Endothelial cell of umbilical vein (primary cell): ENCODE data around the gene SOX5. TPM values are rescaled to one million over a fixed set of nuclear protein-coding genes. Genes with fewer than 3 reads are reported as not detected.

Experiments used
- BruUV-seq: library from RNA; stranded (reverse); fragments of 400-500 nt; replicated peaks from 2 replicates; lab custom pipeline; 2021; lab: Mats Ljungman, UMichigan
- CTCF ChIA-PET: fragments of 300-600, 350-600 bp; sonication (Branson Sonifier 250); formaldehyde crosslinking; loops from one replicate; lab custom pipeline; 2021; ENCODE audit warnings: antibody characterized with exemption, inconsistent platforms; lab: Charles Lee
- POLR2A ChIA-PET: fragments of 300-600, 350-600 bp; sonication (Branson Sonifier 250); formaldehyde crosslinking; loops from one replicate; lab custom pipeline; 2021; ENCODE audit warnings: antibody characterized with exemption, inconsistent platforms; lab: Charles Lee
- DNase-seq: peaks from one replicate; pipeline ENCODE4 v3.0.0-alpha.2; 2011; ENCODE audit warnings: low read depth, low spot score
- FAIRE-seq: peaks from 2 replicates; lab custom pipeline; 2011; peaks lifted over from hg19 to GRCh38; lab: Jason Lieb, UNC
- H2AFZ ChIP-seq: 2 replicates; pipeline ENCODE4 v1.6.0; 2012; ENCODE audit warnings: low read depth, low read length, control low read depth, inconsistent platforms
- H3K27ac ChIP-seq: 2 replicates; pipeline ENCODE4 v1.5.1; 2011; ENCODE audit warnings: low read depth, mild to moderate bottlenecking, control low read depth, low read length, moderate library complexity; ENCODE audit not compliant: insufficient read depth
- H3K27me3 ChIP-seq, 2 experiments: 2 replicates each; pipeline versions ENCODE4 v1.6.0 to v1.6.1; 2011; ENCODE audit warnings: low read length in 2 of 2, mixed read lengths in 1 of 2; ENCODE audit not compliant: control insufficient read depth in 2 of 2, insufficient read depth in 2 of 2
- H3K36me3 ChIP-seq, 2 experiments: 2 replicates in 1 of 2; 3 replicates in 1 of 2; pipeline ENCODE4 v1.5.1; 2011; ENCODE audit warnings: low read length in 2 of 2, mild to moderate bottlenecking in 1 of 2, moderate library complexity in 1 of 2; ENCODE audit not compliant: control insufficient read depth in 2 of 2, insufficient read depth in 2 of 2; ENCODE audit errors: extremely low read depth in 1 of 2
- H3K4me1 ChIP-seq: 3 replicates; pipeline ENCODE4 v1.5.1; 2011; ENCODE audit warnings: mild to moderate bottlenecking, low read length; ENCODE audit not compliant: control insufficient read depth, insufficient read depth; ENCODE audit errors: extremely low read depth
- H3K4me2 ChIP-seq: 2 replicates; pipeline ENCODE4 v1.6.1; 2011; ENCODE audit warnings: low read length, control low read depth, mixed read lengths; ENCODE audit not compliant: insufficient read depth
- H3K4me3 ChIP-seq, 3 experiments: fragments of 200-600 bp in 1 of 3; sonication (generic), shearing (Covaris generic) in 1 of 3; replicated peaks in 1 of 3; 2 replicates each; pipeline ENCODE4 v1.5.1; 2011 to 2016; ENCODE audit warnings: control low read depth in 3 of 3, low read length in 3 of 3, mild to moderate bottlenecking in 2 of 3, inconsistent platforms in 1 of 3, low read depth in 1 of 3, moderate library complexity in 1 of 3; ENCODE audit not compliant: insufficient read depth in 1 of 3
- H3K79me2 ChIP-seq: 2 replicates; pipeline ENCODE4 v1.6.0; 2012; ENCODE audit warnings: low read length, inconsistent platforms; ENCODE audit not compliant: control insufficient read depth, insufficient read depth
- H3K9ac ChIP-seq: replicated peaks from 2 replicates; pipeline ENCODE3; 2011; ENCODE audit warnings: low read length, control low read depth; ENCODE audit not compliant: insufficient read depth; ENCODE audit errors: extremely low read depth
- H3K9me1 ChIP-seq: replicated peaks from 3 replicates; pipeline ENCODE4 v1.6.0; 2011; ENCODE audit warnings: mild to moderate bottlenecking, low read length; ENCODE audit not compliant: control insufficient read depth, insufficient read depth; ENCODE audit errors: extremely low read depth
- H3K9me3 ChIP-seq: replicated peaks from 2 replicates; pipeline ENCODE4 v1.5.1; 2012; ENCODE audit warnings: low read length, inconsistent platforms; ENCODE audit not compliant: control insufficient read depth, insufficient read depth
- H4K20me1 ChIP-seq: replicated peaks from 2 replicates; pipeline ENCODE3; 2011; ENCODE audit warnings: mild to moderate bottlenecking, low read length; ENCODE audit not compliant: control insufficient read depth, insufficient read depth; ENCODE audit errors: extremely low read depth
- CTCF ChIP-seq, 2 donors: IDR thresholded peaks; 1 replicate in 1 of 2; 2 replicates in 1 of 2; pipeline ENCODE4 v1.5.1; 2011; ENCODE audit warnings: low read length in 2 of 2, mild to moderate bottlenecking in 2 of 2, moderate library complexity in 2 of 2, control low read depth in 1 of 2, inconsistent platforms in 1 of 2, low read depth in 1 of 2; ENCODE audit not compliant: insufficient read depth in 1 of 2; ENCODE audit errors: extremely low read depth in 1 of 2
- EZH2 ChIP-seq: IDR thresholded peaks from 2 replicates; pipeline ENCODE4 v1.6.1; 2012; ENCODE audit warnings: borderline replicate concordance, low read depth, mild to moderate bottlenecking, moderate library complexity, low read length, inconsistent platforms; ENCODE audit not compliant: severe bottlenecking
- FOS ChIP-seq: IDR thresholded peaks from 2 replicates; pipeline ENCODE4 v1.6.1; 2011; ENCODE audit warnings: mild to moderate bottlenecking, low read length, moderate library complexity, borderline replicate concordance; ENCODE audit not compliant: insufficient read depth
- GATA2 ChIP-seq: IDR thresholded peaks from 2 replicates; pipeline ENCODE4 v1.7.0; 2011; ENCODE audit warnings: low read depth, mild to moderate bottlenecking, moderate library complexity, mixed read lengths, low read length; ENCODE audit not compliant: insufficient read length, insufficient read depth
- JUN ChIP-seq: IDR thresholded peaks from 2 replicates; pipeline ENCODE4 v1.6.1; 2011; ENCODE audit warnings: borderline replicate concordance, low read depth; ENCODE audit not compliant: insufficient read length, insufficient read depth
- MAX ChIP-seq: IDR thresholded peaks from 2 replicates; pipeline ENCODE4 v1.6.1; 2011; ENCODE audit not compliant: insufficient read depth, insufficient read length
- MYC ChIP-seq: IDR thresholded peaks from one replicate; pipeline ENCODE4 v1.6.1; 2011; ENCODE audit warnings: mild to moderate bottlenecking, low read depth, low read length
- POLR2A ChIP-seq: IDR thresholded peaks from 2 replicates; pipeline ENCODE4 v1.6.1; 2012; ENCODE audit warnings: low read depth, mild to moderate bottlenecking, control low read depth, low read length
- POLR2AphosphoS5 ChIP-seq: IDR thresholded peaks from 2 replicates; pipeline ENCODE4 v1.6.1; 2012; ENCODE audit warnings: low read depth, mild to moderate bottlenecking, control low read depth, low read length, moderate library complexity; ENCODE audit not compliant: insufficient read depth
- dilution Hi-C: fragments of 300-500 bp; cut with MboI; formaldehyde crosslinking; loops from one replicate; pipeline ENCODE4 v1.15.0; 2019; ENCODE audit warnings: low sequenced_read_pairs; ENCODE audit not compliant: extremely low pct_ligation_motif_present
- intact Hi-C: fragments of 100-400 bp; cut with micrococcal nuclease; formaldehyde crosslinking; loops from one replicate; pipeline ENCODE4 v1.10.0; 2022
- polyA plus RNA-seq, 4 experiments: library from polyadenylated mRNA; depleted of rRNA in 3 of 4; stranded (reverse) in 3 of 4; unstranded in 1 of 4; fragments of >200 nt; gene quantifications; 2 replicates each; pipeline versions ENCODE4 v1.2.1 to v1.2.3, GENCODE V29; 2011 to 2012; ENCODE audit warnings: missing spikeins in 1 of 4
- total RNA-seq: library from RNA; stranded (reverse); gene quantifications from 2 replicates; pipeline ENCODE4 v1.2.3, GENCODE V29; 2021

SOX5 gene
- total and polyA plus RNA-seq, 2 donors (not counting 3 experiments of a cell fraction or from before 2014, with no cell fraction given), result 0.63 to 3.5 TPM

GRCh38 chr12:23694920-23695319, 254.6 kb downstream of the SOX5 start:
- no peak overlapping the region for H3K4me3 ChIP-seq
- DNase-seq (no peak), FAIRE-seq (no peak)
- BruUV-seq, result no TSS peak
- dilution Hi-C loops (no loop called here), intact Hi-C loops (no loop called here)
- H3K9me1 ChIP-seq, result no peaks in the 10 kb centered on the region
- H3K27ac ChIP-seq, result no peak overlapping the region
- H3K4me2 ChIP-seq, result no peak overlapping the region
- H3K9me3 ChIP-seq, result no peaks in the 10 kb centered on the region
- no peaks in the 10 kb centered on the region for H3K27me3 ChIP-seq
- no peak for TF ChIP-seq EZH2
- no peaks in the 10 kb centered on the region for H3K4me1 ChIP-seq
- ChIA-PET POLR2A (no interaction called here), CTCF (interaction anchor here (0.6 to 0.8 kb wide), 2 partner anchors 32 to 120 kb away, joined by 3 to 4 read pairs; no protein-coding TSS in a partner anchor)
- H3K9ac ChIP-seq, result no peak overlapping the region
- H2AFZ ChIP-seq, result no peak overlapping the region
- H4K20me1 ChIP-seq, result no peaks in the 10 kb centered on the region
- no peaks in the 10 kb centered on the region for H3K79me2 ChIP-seq
- no peaks in the 10 kb centered on the region for H3K36me3 ChIP-seq

GRCh38 chr12:23694307-23694706, 255.2 kb downstream of the SOX5 start:
- dilution Hi-C loops (no loop called here), intact Hi-C loops (no loop called here)
- H4K20me1 ChIP-seq, result no peaks in the 10 kb centered on the region
- H3K79me2 ChIP-seq, result no peaks in the 10 kb centered on the region
- no TSS peak for BruUV-seq
- no peaks in the 10 kb centered on the region for H3K9me1 ChIP-seq
- POLR2A ChIA-PET, result no interaction called here
- DNase-seq (no peak), FAIRE-seq (no peak)
- no peak overlapping the region for H3K4me3 ChIP-seq
- no peaks in the 10 kb centered on the region for H3K9me3 ChIP-seq
- no peaks in the 10 kb centered on the region for H3K27me3 ChIP-seq
- no peak overlapping the region for H3K27ac ChIP-seq
- no peak overlapping the region for H2AFZ ChIP-seq
- CTCF ChIA-PET, result interaction anchor here (0.6 to 0.8 kb wide), 3 partner anchors 33 to 575 kb away, joined by 3 to 4 read pairs (median 3); no protein-coding TSS in a partner anchor
- H3K4me1 ChIP-seq, result no peaks in the 10 kb centered on the region
- H3K9ac ChIP-seq, result no peak overlapping the region
- H3K4me2 ChIP-seq, result no peak overlapping the region
- no peaks in the 10 kb centered on the region for H3K36me3 ChIP-seq
- TF ChIP-seq MYC (no peak), JUN (no peak), CTCF (IDR thresholded peaks at IDR 0.05; ENCODE audit: extremely low read depth in 1 of 2, insufficient read depth in 1 of 2, low read depth in 1 of 2, low read length in 2 of 2) (no peak), POLR2A (no peak), GATA2 (no peak), POLR2AphosphoS5 (no peak), MAX (no peak), FOS (no peak), EZH2 (no peak)
